Osteocyte (in vitro differentiated cells): ENCODE measurements around the gene RAB5B. TPM values are rescaled to one million over a fixed set of nuclear protein-coding genes. Genes with fewer than 3 reads are reported as not detected.
A peak's percentile ranks its signal among the peaks of the same experiment; 100 is the strongest.

ENCODE experiments used
- DNase-seq: peaks from one replicate; pipeline ENCODE4 v3.0.0; 2021; ENCODE audit warnings: mixed read lengths; ENCODE audit not compliant: unreplicated experiment; ENCODE audit errors: extremely low spot score
- H3K27ac Mint-ChIP-seq: one replicate; pipeline ENCODE4 v1.8.0; 2021; ENCODE audit warnings: mild to moderate bottlenecking, mixed read lengths; ENCODE audit not compliant: unreplicated experiment
- H3K27me3 Mint-ChIP-seq: one replicate; pipeline ENCODE4 v1.8.0; 2021; ENCODE audit warnings: mixed read lengths; ENCODE audit not compliant: unreplicated experiment
- H3K36me3 Mint-ChIP-seq: one replicate; pipeline ENCODE4 v1.8.0; 2021; ENCODE audit warnings: mixed read lengths; ENCODE audit not compliant: unreplicated experiment
- H3K4me1 Mint-ChIP-seq: one replicate; pipeline ENCODE4 v1.8.0; 2021; ENCODE audit warnings: mixed read lengths; ENCODE audit not compliant: unreplicated experiment
- H3K4me3 Mint-ChIP-seq: one replicate; pipeline ENCODE4 v1.8.0; 2021; ENCODE audit warnings: mild to moderate bottlenecking, moderate library complexity, mixed read lengths; ENCODE audit not compliant: unreplicated experiment
- H3K9me3 Mint-ChIP-seq: one replicate; pipeline ENCODE4 v1.8.0; 2021; ENCODE audit warnings: mixed read lengths; ENCODE audit not compliant: unreplicated experiment
- total RNA-seq: library from RNA; stranded (reverse); gene quantifications from 2 replicates; pipeline ENCODE4 v1.2.1, GENCODE V29; 2021
- TF ChIP-seq, protein P1 (sequence below): fragments of 200-600 bp; sonication (generic); IDR thresholded peaks from 2 replicates; pipeline ENCODE4 v1.5.0; 2021; ENCODE audit warnings: antibody characterized with exemption, mild to moderate bottlenecking, moderate library complexity

RAB5B gene
- total RNA-seq, 1 donor from 2014 or later = 126 TPM

DNA sequence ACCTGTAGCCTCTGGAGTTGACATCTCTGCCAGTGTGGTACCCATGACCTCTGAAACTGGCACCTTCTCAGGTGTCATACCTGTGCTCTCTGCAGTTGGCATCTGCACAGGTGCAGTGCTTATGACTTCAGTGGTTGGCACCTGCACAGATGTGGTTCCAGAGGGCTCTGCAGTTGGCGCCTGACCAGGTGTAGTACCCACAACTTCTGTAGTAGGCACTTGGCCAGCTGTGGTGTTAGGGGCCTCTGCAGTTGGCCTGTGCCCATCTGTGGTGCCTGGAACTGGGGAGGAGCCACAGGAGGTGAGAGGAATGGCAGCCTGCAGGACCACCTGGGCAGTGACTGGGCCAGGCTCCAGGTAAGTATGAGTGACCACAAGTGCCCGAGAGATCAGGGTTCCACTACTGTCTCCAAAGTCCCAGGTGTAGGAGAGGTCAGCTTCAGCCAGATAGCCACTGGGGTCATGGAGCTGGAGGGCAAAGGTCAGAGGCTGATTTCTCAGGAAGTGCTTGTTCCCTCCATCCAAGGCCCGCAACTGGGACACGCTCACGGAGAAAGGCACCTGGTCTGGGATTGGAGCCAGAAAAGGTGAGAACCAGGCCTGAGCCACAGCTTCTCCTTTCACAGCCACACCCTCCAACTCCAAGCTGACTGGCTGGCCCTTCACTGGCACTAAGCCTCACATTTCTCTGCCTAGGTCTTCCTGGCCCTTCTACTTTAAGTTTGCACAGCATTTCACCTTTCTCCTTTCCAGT is 16.6 kb upstream of the RAB5B start:
- Mint-ChIP-seq H3K4me3 (no peak overlapping the region), H3K36me3 (peaks cover 17% of the 10 kb centered on the region), H3K9me3 (no peaks in the 10 kb centered on the region), H3K27ac (no peak overlapping the region), H3K4me1 (no peaks in the 10 kb centered on the region), H3K27me3 (no peaks in the 10 kb centered on the region)
- TF ChIP-seq, protein P1, sequence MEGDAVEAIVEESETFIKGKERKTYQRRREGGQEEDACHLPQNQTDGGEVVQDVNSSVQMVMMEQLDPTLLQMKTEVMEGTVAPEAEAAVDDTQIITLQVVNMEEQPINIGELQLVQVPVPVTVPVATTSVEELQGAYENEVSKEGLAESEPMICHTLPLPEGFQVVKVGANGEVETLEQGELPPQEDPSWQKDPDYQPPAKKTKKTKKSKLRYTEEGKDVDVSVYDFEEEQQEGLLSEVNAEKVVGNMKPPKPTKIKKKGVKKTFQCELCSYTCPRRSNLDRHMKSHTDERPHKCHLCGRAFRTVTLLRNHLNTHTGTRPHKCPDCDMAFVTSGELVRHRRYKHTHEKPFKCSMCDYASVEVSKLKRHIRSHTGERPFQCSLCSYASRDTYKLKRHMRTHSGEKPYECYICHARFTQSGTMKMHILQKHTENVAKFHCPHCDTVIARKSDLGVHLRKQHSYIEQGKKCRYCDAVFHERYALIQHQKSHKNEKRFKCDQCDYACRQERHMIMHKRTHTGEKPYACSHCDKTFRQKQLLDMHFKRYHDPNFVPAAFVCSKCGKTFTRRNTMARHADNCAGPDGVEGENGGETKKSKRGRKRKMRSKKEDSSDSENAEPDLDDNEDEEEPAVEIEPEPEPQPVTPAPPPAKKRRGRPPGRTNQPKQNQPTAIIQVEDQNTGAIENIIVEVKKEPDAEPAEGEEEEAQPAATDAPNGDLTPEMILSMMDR = no peak
- DNase-seq = no peak

DNA sequence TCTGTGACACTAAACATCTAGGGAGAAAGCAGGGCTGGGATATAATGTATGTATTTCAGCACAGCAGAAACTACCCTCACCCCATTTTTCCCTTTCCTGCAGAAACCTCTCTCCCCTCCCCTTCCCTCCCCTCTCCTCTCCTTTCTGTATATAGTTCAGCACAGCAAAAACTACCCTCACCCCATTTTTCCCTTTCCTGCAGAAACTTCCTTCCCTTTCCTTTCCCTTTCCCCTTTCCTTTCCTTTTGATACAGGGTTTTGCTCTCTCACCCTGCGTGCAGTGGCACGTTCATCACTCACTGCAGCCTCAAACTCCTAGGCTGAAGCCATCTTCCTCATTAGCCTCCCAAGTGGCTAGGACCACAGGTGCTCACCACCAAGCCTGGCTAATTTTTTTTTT is 10.1 kb upstream of the RAB5B start:
- Mint-ChIP-seq H3K9me3 (no peaks in the 10 kb centered on the region), H3K36me3 (no peaks in the 10 kb centered on the region), H3K4me3 (no peak overlapping the region), H3K4me1 (peaks cover 20% of the 10 kb centered on the region), H3K27ac (no peak overlapping the region), H3K27me3 (no peaks in the 10 kb centered on the region)
- no peak for DNase-seq
- TF ChIP-seq, protein P1 = no peak

DNA sequence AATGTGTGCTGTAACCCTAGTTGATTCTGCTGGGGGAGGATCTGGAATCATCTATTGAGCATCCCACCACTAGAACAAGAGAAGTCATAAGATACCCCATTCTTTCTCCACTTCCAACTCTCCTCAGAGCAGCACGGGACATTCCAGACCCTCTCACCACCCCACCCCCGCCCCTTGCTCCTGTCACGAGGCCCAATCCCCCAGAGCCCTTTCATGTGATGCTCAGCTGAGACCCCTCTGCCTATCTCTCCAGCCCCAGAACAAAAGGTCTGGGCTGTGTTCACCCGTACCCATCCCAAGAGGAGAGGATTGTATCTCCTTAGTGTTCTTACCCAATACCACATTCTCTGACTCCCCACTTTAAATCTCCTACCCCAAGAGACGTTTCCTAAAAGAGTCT is 8.6 kb upstream of the RAB5B start:
- no peak for DNase-seq
- no peaks in the 10 kb centered on the region for H3K36me3 Mint-ChIP-seq
- no peak overlapping the region for H3K4me3 Mint-ChIP-seq
- H3K27me3 Mint-ChIP-seq = no peaks in the 10 kb centered on the region
- H3K4me1 Mint-ChIP-seq = peaks cover 20% of the 10 kb centered on the region
- TF ChIP-seq, protein P1 = no peak
- H3K9me3 Mint-ChIP-seq = no peaks in the 10 kb centered on the region
- H3K27ac Mint-ChIP-seq = no peak overlapping the region

DNA sequence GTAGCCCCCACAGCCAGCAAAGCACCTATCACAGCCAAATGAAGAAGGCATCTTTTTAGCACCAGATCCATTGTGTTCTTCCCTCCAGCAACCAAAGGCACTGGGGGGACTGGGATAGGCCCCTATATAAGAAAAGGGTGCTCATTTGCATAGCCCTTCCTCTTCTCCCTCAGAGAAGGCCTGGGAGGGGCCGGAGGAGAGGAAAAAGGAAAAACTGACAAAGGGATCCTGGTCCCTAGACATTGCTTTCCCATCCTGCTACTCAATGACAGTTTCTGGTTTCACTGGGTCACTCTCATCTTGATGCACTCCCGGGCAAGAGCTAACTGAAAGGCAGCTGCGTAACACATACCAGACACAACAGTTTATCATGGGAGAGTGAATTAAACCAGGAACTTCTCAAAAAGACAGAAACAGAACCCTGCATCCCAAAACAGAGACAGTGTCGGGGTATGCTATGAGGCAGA is 7.9 kb upstream of the RAB5B start, which contains the start of gene PMEL:
TSS of gene PMEL (minus strand) at position 102 of the 467 bp plus-strand sequence. CDS start at position 71, 31 bp downstream.
- peaks cover 22% of the 10 kb centered on the region for H3K4me1 Mint-ChIP-seq
- no peaks in the 10 kb centered on the region for H3K9me3 Mint-ChIP-seq
- DNase-seq = no peak
- H3K36me3 Mint-ChIP-seq = no peaks in the 10 kb centered on the region
- TF ChIP-seq, protein P1 = no peak
- no peaks in the 10 kb centered on the region for H3K27me3 Mint-ChIP-seq
- peak within 1 kb of the TSS; percentile 86 for H3K27ac Mint-ChIP-seq
- H3K4me3 Mint-ChIP-seq = peak within 1 kb of the TSS; percentile 97

- TF ChIP-seq, protein P1 = no peak
- H3K27ac Mint-ChIP-seq = peak within 1 kb of the TSS; percentile 86
- peak; percentile 95 for DNase-seq
- H3K4me1 Mint-ChIP-seq = peaks cover 23% of the 10 kb centered on the region
- H3K4me3 Mint-ChIP-seq = peak within 1 kb of the TSS; percentile 97
- no peaks in the 10 kb centered on the region for H3K27me3 Mint-ChIP-seq
- H3K36me3 Mint-ChIP-seq = no peaks in the 10 kb centered on the region
- no peaks in the 10 kb centered on the region for H3K9me3 Mint-ChIP-seq
These were observed 7.2 kb upstream of the RAB5B start, which contains the start of gene CDK2 for GRCh38 chr12:55966408-55967281. CDK2 (plus strand) TSS chr12:55966830; CDS start chr12:55967009, 179 bp downstream.
